ENCODE results near the gene FXYD7.

DNA sequence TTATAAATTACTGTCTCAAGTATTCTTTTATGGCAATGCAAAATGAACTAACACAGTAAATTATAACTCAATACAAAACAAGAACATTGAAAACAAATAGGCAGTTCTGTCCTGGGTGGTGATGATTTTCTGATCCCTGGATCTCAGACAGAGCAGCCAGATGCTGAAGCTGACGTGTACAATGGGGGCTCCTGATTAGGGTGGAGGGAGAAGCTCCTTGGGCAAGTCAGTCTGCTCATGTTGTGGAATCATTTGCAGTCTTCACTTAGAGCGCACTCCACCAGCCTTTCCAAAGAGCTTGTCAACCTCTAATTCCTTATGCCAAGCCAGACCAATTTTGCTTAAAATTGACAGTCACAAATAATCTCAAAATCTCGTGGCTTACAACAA is 33.1 kb downstream of the FXYD7 start:
- TF ChIP-seq EZH2phosphoT487 (IDR thresholded peaks at IDR 0.05; ENCODE audit: insufficient read depth, low read depth), result no peak
- no peak for TF ChIP-seq EZH2 (IDR thresholded peaks at IDR 0.05; ENCODE audit: insufficient read depth, poor library complexity, severe bottlenecking)

Measured in GM23248 (cell line).